ENCODE data around the gene AQP12B. TPM values are rescaled to one million over a fixed set of nuclear protein-coding genes. Genes with fewer than 3 reads are reported as not detected.

Gene AQP12B
- total RNA-seq, 1 donor from 2014 or later, result not detected

DNA sequence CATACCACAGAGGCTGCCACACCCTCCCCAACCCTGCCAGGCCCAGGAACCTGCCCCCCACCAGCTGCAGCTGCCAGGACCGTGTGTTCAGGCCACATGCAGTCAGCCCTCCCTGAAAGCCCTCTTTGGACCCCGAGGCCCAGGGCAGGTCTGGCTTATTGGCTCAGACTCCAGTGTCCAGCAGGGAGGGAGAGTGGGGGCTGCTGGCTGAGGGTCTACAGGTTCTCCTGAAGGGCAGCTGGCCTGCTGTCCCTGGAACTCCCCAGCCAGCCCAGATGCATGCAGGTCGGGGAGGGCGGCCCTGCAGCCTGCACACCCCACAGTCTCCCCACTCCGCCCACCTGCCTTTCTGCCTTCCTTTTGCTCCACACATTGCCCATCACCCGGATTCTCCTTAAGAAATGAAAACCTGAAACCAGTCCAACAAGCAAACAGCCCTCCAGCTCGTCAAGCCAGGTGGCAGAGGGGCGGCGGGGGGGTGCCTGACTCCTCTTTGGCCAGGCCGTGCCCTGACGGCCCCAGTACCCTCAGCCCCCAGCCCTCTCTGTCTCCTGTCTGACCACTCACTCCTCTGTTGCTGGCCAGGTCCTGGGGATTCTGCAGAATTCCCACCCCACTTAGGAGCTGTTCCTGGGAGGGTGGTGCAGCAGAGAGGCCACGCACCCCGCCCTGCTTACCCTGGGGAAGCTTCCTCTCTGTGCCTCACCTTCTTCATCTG is 39.4 kb downstream of the AQP12B start:
- ATAC-seq, result no peak
- no peak for DNase-seq (ENCODE audit: low spot score)
- intact Hi-C loops (cut with DNase I), result no loop called here

DNA sequence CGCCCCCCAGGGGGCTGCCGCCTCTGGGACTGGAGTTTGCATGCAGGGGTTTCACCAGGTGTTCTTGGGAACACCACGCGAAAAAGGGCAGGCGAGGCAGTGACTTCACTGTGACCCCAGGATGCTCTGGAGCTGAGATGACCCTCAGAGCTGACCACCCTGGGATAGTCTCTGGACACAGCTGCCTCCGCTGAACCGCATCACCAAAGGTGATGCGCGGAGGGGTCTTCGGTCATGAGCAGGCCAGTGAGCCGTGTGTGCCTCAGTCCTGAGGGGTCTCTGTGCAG is 39.9 kb downstream of the AQP12B start:
- no peak for DNase-seq (ENCODE audit: low spot score)
- no peak for ATAC-seq

GRCh38 chr2:240642061-240642805 is 40.5 kb downstream of the AQP12B start:
- ATAC-seq (no peak), DNase-seq (ENCODE audit: low spot score) (no peak)
- intact Hi-C loops (cut with DNase I), result no loop called here

More for the DNA sequence above, 39.9 kb downstream of the AQP12B start:
- intact Hi-C loops (cut with DNase I), result no loop called here

DNA sequence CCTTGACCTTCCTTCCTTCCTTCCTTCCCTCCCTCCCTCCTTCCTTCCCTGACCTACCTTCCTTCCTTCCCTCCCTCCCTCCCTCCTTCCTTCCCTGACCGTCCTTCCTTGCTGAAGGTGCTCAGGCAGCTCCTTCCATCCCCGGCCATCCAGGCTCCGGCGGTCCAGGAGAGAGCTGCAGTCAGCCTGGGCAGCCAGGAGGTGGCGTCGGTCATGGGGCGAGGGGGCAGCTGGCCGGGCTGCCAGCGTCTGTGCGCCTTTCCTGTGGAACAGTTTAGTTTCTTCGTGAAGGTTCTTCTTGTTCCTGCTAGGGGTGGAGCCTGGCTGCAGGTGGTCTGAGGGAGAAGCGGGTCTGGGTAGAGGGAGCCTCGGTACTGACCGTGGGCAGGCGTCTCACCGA is 41.7 kb downstream of the AQP12B start:
- no peak for DNase-seq (ENCODE audit: low spot score)
- ATAC-seq, result no peak

GRCh38 chr2:240639566-240639965 is 43.1 kb downstream of the AQP12B start:
- intact Hi-C loops (cut with DNase I), result no loop called here
- ATAC-seq, result no peak
- DNase-seq (ENCODE audit: low spot score), result no peak

More for the DNA sequence above, 41.7 kb downstream of the AQP12B start:
- intact Hi-C loops (cut with DNase I), result no loop called here

- intact Hi-C loops (cut with DNase I), result no loop called here
- ATAC-seq, result peak; percentile 94
Measured at GRCh38 chr2:240638512-240639160, 44.0 kb downstream of the AQP12B start.

DNA sequence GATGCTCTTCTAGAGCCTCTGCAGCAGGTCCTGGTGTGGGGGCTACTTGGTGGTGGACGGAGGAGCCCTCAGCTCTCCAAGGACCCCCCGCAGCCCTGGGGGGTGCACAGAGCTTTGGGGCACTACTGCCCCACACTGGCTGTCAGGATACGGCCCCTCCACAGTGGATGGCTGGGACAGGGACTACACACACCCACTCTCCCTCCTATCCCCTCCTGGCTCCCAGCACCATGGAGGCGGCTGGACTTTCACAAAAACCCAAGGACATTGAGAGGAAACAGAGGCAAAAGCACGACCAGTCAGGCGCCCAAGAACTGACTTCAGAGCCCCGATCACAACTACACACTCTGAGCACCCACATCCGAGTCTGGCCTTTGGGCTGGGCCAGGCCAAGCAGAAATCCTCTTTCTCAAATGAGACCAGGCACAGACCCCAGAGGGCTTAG is 44.8 kb downstream of the AQP12B start:
- no peak for DNase-seq (ENCODE audit: low spot score)

More at GRCh38 chr2:240638512-240639160, 44.0 kb downstream of the AQP12B start:
- no peak for DNase-seq (ENCODE audit: low spot score)

GRCh38 chr2:240637116-240637900 is 45.4 kb downstream of the AQP12B start:
- DNase-seq (ENCODE audit: low spot score), result no peak
- ATAC-seq, result no peak
- intact Hi-C loops (cut with DNase I), result no loop called here

More for the DNA sequence above, 44.8 kb downstream of the AQP12B start:
- intact Hi-C loops (cut with DNase I), result no loop called here
- ATAC-seq, result no peak

DNA sequence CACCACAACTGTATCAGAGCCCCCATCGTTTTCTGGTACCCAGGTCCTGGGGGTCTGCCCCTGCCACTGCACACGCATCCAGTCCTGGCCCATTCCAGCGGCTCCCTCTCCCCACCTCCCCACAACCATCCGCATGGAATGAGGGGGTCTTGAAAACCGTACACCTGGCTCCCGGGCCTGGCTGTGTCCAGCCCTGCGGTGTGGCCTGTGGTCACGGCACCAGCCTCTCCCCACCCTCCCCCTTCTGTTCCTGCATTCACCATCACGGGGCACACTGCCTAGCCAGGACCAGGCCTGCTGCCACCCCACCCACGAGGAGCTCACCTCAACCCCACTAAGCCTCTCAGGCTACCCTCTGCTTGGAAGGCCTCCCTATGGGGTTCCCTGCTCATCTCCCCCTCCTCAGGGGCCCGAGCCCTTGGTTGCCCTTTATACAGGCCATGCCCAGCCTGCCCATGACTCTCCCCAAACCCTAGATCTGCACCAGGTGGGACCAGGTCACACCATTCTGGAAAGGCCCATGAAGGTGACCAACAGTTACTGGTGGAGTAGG is 46.0 kb downstream of the AQP12B start:
- intact Hi-C loops (cut with DNase I), result no loop called here
- DNase-seq (ENCODE audit: low spot score), result no peak
- no peak for ATAC-seq

- DNase-seq (ENCODE audit: low spot score), result no peak
Measured at GRCh38 chr2:240635998-240636547, 46.6 kb downstream of the AQP12B start.

GRCh38 chr2:240635121-240635997 is 47.3 kb downstream of the AQP12B start:
- intact Hi-C loops (cut with DNase I), result no loop called here
- no peak for DNase-seq (ENCODE audit: low spot score)
- no peak for ATAC-seq

More at GRCh38 chr2:240635998-240636547, 46.6 kb downstream of the AQP12B start:
- intact Hi-C loops (cut with DNase I), result no loop called here
- ATAC-seq, result no peak

DNA sequence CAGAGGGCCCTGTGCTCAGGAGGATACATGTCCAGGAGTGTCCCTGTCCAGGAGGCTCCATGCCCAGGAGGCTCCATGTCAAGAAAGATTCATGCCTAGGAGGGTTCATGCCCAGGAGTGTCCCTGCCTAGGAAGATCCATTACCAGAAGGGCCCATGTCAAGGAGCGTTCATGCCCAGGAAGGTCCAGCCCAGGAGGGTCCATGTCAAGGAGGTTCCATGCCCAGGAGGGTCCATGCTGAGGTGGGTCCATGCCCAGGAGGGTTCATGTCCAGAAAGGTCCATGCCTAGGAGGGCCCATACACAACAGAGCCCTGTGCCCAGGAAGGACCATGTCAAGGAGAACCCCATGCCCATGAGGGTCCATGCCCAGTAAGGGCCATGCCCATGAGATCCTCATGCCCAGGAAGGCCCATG is 50.4 kb downstream of the AQP12B start:
- no peak for ATAC-seq

GRCh38 chr2:240631548-240632305 is 51.0 kb downstream of the AQP12B start:
- DNase-seq (ENCODE audit: low spot score) (no peak), ATAC-seq (no peak)
- intact Hi-C loops (cut with DNase I), result no loop called here

More for the DNA sequence above, 50.4 kb downstream of the AQP12B start:
- intact Hi-C loops (cut with DNase I), result no loop called here
- DNase-seq (ENCODE audit: low spot score), result no peak

DNA sequence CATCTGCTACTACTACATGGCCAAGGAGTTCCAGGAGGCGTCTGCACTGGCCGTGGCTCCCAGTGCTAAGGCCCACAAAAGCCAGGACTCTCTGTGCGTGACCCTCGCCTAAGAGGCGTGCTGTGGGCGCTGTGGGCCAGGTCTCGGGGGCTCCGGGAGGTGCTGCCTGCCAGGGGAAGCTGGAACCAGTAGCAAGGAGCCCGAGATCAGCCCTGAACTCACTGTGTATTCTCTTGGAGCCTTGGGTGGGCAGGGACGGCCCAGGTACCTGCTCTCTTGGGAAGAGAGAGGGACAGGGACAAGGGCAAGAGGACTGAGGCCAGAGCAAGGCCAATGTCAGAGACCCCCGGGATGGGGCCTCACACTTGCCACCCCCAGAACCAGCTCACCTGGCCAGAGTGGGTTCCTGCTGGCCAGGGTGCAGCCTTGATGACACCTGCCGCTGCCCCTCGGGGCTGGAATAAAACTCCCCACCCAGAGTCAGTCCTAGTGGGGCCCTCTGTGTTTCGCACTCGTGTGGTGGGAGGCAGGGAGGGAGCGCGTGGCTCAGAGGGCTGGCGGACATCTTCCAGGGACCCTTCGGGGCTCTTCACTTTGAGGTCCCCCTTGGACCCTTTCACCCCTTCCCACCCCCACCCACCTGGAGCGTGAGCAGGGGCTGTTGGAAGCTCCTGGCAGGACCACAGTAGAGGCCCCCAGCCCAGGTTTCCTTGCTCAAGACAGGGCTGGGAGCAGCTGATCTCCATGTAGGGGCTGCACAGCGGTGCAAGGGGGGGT is 51.7 kb downstream of the AQP12B start:
- intact Hi-C loops (cut with DNase I), result no loop called here
- DNase-seq (ENCODE audit: low spot score) (no peak), ATAC-seq (no peak)

GRCh38 chr2:240629968-240630770 is 52.5 kb downstream of the AQP12B start:
- intact Hi-C loops (cut with DNase I), result no loop called here
- DNase-seq (ENCODE audit: low spot score) (peak; percentile 39), ATAC-seq (no peak)

DNA sequence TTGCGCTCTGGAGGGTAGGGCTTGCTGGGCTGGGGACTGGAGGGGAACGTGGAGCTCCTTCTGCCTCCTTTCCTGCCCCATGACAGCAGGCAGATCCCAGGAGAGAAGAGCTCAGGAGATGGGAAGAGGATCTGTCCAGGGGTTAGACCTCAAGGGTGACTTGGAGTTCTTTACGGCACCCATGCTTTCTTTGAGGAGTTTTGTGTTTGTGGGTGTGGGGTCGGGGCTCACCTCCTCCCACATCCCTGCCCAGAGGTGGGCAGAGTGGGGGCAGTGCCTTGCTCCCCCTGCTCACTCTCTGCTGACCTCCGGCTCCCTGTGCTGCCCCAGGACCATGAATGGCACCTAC is 53.1 kb downstream of the AQP12B start:
- intact Hi-C loops (cut with DNase I), result no loop called here
- ATAC-seq, result no peak
- no peak for DNase-seq (ENCODE audit: low spot score)

Measured in sciatic nerve (tissue), 2 donors.